ENCODE results near the gene TMEM202. TPM values are rescaled to one million over a fixed set of nuclear protein-coding genes. Genes with fewer than 3 reads are reported as not detected.

The TMEM202 gene
- total and polyA plus RNA-seq, 2 donors (not counting 3 experiments of a cell fraction or from before 2014, with no cell fraction given), result not detected

GRCh38 chr15:72354496-72354895 is 43.6 kb upstream of the TMEM202 start:
- TF ChIP-seq MYC (IDR thresholded peaks at IDR 0.05; ENCODE audit: low read depth, low read length), result no peak
- no peak for TF ChIP-seq EZH2 (IDR thresholded peaks at IDR 0.05; ENCODE audit: borderline replicate concordance, low read depth, low read length, severe bottlenecking)
- no peak for TF ChIP-seq GATA2 (IDR thresholded peaks at IDR 0.05; ENCODE audit: insufficient read depth, insufficient read length, low read depth, low read length)
- no peak for TF ChIP-seq MAX (IDR thresholded peaks at IDR 0.05; ENCODE audit: insufficient read depth, insufficient read length)
- TF ChIP-seq POLR2A (IDR thresholded peaks at IDR 0.05; ENCODE audit: low read depth, low read length), result no peak
- no peak for TF ChIP-seq POLR2AphosphoS5 (IDR thresholded peaks at IDR 0.05; ENCODE audit: insufficient read depth, low read depth, low read length)
- no peak for TF ChIP-seq CTCF (IDR thresholded peaks at IDR 0.05; ENCODE audit: extremely low read depth in 1 of 2, insufficient read depth in 1 of 2, low read depth in 1 of 2, low read length in 2 of 2)
- no peak for TF ChIP-seq FOS (IDR thresholded peaks at IDR 0.05; ENCODE audit: borderline replicate concordance, insufficient read depth, low read length)
- H3K36me3 ChIP-seq (ENCODE audit: control insufficient read depth in 2 of 2, extremely low read depth in 1 of 2, insufficient read depth in 2 of 2, low read length in 2 of 2), result peaks cover 5 to 22% of the 10 kb centered on the region in 2 experiments
- no peaks in the 10 kb centered on the region for H3K27me3 ChIP-seq (ENCODE audit: control insufficient read depth in 2 of 2, insufficient read depth in 2 of 2, low read length in 2 of 2)
- H3K79me2 ChIP-seq (ENCODE audit: control insufficient read depth, insufficient read depth, low read length), result peaks cover 2% of the 10 kb centered on the region
- H3K9ac ChIP-seq (replicated peaks; ENCODE audit: extremely low read depth, insufficient read depth, low read length), result no peak overlapping the region
- ChIA-PET POLR2A (no interaction called here), CTCF (interaction anchor here (0.5 kb wide), 1 partner anchor 111 kb away, joined by 3 read pairs; no protein-coding TSS in a partner anchor)
- no peak for DNase-seq (ENCODE audit: low read depth, low spot score)
- no peaks in the 10 kb centered on the region for H3K9me1 ChIP-seq (replicated peaks; ENCODE audit: control insufficient read depth, extremely low read depth, insufficient read depth, low read length)
- no peak overlapping the region for H3K4me2 ChIP-seq (ENCODE audit: insufficient read depth, low read length)
- H3K4me3 ChIP-seq (replicated peaks in 1 of 3; ENCODE audit: insufficient read depth in 1 of 3, low read depth in 1 of 3, low read length in 3 of 3), result no peak overlapping the region
- BruUV-seq (replicated peaks), result no TSS peak
- H4K20me1 ChIP-seq (replicated peaks; ENCODE audit: control insufficient read depth, extremely low read depth, insufficient read depth, low read length), result no peaks in the 10 kb centered on the region
- intact Hi-C loops (cut with micrococcal nuclease), result no loop called here
- no peaks in the 10 kb centered on the region for H3K9me3 ChIP-seq (replicated peaks; ENCODE audit: control insufficient read depth, insufficient read depth, low read length)
- peaks cover 8% of the 10 kb centered on the region for H3K4me1 ChIP-seq (ENCODE audit: control insufficient read depth, extremely low read depth, insufficient read depth, low read length)
- no peak for FAIRE-seq
- H3K27ac ChIP-seq (ENCODE audit: insufficient read depth, low read depth, low read length), result no peak overlapping the region
- H2AFZ ChIP-seq (ENCODE audit: low read depth, low read length), result no peak overlapping the region
- dilution Hi-C loops (cut with MboI; ENCODE audit: extremely low pct_ligation_motif_present, low sequenced_read_pairs), result no loop called here
